Bronchial epithelial cell (primary cell): ENCODE data around the gene EFTUD2. TPM values are rescaled to one million over a fixed set of nuclear protein-coding genes. Genes with fewer than 3 reads are reported as not detected.

Experiments
- DNase-seq: peaks from one replicate; pipeline ENCODE4 v3.0.0-alpha.2; 2010; ENCODE audit warnings: low read depth
- FAIRE-seq: peaks from 2 replicates; lab custom pipeline; 2011; peaks lifted over from hg19 to GRCh38; lab: Jason Lieb, UNC
- H3K27me3 ChIP-seq: 2 replicates; pipeline ENCODE4 v1.5.1; 2011; ENCODE audit warnings: low read length; ENCODE audit not compliant: control insufficient read depth, insufficient read depth
- H3K36me3 ChIP-seq: 2 replicates; pipeline ENCODE4 v1.5.1; 2011; ENCODE audit warnings: low read length; ENCODE audit not compliant: control insufficient read depth, insufficient read depth
- H3K4me3 ChIP-seq: 2 replicates; pipeline ENCODE4 v1.5.1; 2011; ENCODE audit warnings: mild to moderate bottlenecking, low read depth, low read length, control low read depth
- total RNA-seq: library from RNA; depleted of rRNA; stranded (reverse); fragments of >200 nt; gene quantifications from 2 replicates; pipeline ENCODE4 v1.2.1, GENCODE V29; 2014
- TF ChIP-seq, protein P1 (sequence below): IDR thresholded peaks from 2 replicates; pipeline ENCODE4 v1.5.1; 2011; ENCODE audit warnings: mild to moderate bottlenecking, moderate library complexity, low read length, control low read depth, inconsistent platforms; ENCODE audit not compliant: insufficient read depth, severe bottlenecking

Gene EFTUD2
- total RNA-seq, 1 donor from 2014 or later: 91.4 TPM

DNA sequence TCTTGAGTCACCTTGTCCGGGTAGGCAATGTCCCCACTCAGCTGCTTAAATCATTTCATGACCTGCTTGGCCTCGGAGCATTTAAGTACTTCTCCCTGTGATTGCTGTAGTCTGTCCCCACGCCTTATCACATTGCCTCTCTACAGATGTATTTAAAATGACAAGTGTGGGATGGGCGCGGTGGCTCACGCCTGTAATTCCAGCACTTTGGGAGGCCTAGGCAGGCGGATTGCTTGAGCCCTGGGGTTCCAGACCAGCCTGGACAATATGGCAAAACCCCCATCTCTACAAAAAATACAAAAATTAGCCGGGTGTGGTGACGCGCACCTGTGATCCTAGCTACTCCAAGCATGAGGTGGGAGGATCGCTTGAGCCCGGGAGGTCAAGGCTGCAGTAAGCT is 67.9 kb downstream of the EFTUD2 start:
- TF ChIP-seq, protein P1, sequence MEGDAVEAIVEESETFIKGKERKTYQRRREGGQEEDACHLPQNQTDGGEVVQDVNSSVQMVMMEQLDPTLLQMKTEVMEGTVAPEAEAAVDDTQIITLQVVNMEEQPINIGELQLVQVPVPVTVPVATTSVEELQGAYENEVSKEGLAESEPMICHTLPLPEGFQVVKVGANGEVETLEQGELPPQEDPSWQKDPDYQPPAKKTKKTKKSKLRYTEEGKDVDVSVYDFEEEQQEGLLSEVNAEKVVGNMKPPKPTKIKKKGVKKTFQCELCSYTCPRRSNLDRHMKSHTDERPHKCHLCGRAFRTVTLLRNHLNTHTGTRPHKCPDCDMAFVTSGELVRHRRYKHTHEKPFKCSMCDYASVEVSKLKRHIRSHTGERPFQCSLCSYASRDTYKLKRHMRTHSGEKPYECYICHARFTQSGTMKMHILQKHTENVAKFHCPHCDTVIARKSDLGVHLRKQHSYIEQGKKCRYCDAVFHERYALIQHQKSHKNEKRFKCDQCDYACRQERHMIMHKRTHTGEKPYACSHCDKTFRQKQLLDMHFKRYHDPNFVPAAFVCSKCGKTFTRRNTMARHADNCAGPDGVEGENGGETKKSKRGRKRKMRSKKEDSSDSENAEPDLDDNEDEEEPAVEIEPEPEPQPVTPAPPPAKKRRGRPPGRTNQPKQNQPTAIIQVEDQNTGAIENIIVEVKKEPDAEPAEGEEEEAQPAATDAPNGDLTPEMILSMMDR: no peak
- H3K27me3 ChIP-seq: peaks cover 20% of the 10 kb centered on the region

DNA sequence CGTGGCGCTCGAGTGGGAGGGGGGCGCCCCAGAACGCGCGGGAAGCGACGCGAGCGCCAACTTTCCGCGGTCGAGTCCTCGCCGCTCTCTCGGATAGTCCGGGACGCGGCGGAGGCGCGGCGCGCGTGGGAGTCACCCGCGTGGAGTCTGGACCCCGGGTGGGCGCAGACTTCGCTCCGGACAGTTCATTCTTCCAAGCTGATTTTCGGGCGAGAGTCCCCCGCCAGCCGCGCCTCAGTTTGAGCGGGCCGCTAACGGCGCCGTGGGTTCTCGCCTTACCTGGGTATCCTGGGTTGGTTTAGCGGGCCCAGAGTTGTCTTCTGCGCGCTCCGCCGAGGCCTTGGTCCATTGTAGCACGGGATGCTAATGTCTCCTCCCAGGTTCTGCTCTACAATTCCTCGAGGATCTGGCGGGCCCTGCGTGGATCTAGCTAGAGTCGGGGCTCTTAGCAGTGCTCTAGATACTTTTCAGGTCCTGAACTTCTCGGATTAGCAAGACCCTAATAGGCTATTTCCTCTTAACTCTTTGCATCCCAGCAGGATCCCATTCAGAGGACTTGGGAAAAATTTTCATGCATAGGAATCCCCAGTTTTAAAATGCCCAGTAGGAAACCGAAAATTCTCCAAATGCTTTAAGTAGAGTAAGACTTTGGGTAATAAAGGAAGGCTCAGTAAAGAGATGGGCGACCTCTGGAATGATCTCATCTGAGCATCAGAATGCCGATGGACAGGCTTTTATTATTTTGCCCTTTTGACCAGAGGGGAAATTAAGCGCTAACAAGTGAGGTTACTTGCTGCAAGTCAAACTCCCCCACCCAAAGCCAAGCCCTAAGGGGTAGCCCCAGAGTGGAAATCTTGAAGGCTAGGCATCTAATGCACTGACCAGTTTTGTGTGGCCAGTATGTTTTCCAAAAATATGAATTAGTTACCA is 68.6 kb downstream of the EFTUD2 start:
- TF ChIP-seq, protein P1: no peak
- no peak for FAIRE-seq
- Histone ChIP-seq H3K36me3 (no peaks in the 10 kb centered on the region), H3K27me3 (peaks cover 20% of the 10 kb centered on the region), H3K4me3 (peak overlapping the region; percentile 32)
- DNase-seq: no peak

More for the DNA sequence above, 67.9 kb downstream of the EFTUD2 start:
- no peak overlapping the region for H3K4me3 ChIP-seq
- H3K36me3 ChIP-seq: no peaks in the 10 kb centered on the region
- FAIRE-seq (no peak), DNase-seq (no peak)

DNA sequence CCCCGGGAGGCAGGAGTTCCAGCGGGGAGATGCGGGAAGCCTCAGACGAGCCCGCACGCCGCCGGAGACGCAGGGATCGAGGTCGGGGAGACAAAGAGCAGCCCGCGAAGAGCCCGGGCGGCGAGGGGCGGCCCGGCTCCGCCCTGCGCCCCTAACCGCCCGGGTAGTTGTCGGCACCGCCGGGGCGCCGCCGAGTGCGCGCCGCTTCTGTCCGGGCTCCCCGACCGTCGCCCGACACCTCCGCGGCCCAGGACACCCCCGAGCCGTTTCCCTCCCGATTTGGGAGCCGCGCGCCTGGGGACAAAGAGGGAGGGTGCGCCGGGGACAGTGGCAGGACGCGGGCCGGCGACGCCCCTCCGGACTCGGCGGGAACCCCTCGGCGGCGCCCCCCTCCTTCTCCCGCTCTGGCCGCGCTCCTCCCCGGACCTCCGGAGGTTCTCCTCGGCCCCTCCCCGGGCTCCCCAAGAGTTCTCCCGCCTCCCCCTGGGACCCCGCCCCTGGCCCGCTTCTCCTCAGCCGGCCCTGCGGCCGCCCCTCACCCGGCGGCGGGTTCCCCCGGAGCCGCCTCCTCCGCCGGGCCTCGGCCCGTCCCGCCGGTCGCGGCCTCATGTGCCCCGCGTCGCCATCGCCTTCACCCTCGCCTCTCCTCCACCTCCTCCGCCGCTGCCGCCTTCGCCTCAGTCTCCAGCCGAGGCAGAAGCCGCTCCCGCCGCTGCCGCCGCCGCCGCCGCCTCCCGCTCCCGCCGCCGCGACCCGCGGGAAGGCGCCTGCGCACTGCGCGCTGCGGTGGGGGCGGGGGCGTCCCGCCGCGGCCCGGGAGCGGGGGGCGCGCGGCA is 69.5 kb downstream of the EFTUD2 start, which contains the start of gene GJC1:
Gene GJC1, minus strand, starts transcription at position 765 of the 836 bp plus-strand sequence. CDS start 24,470 bp downstream, outside the sequence.
- DNase-seq (no peak), FAIRE-seq (no peak)
- Histone ChIP-seq H3K36me3 (no peaks in the 10 kb centered on the region), H3K4me3 (peak within 1 kb of the TSS; percentile 32), H3K27me3 (peaks cover 20% of the 10 kb centered on the region)
- TF ChIP-seq, protein P1: no peak

DNA sequence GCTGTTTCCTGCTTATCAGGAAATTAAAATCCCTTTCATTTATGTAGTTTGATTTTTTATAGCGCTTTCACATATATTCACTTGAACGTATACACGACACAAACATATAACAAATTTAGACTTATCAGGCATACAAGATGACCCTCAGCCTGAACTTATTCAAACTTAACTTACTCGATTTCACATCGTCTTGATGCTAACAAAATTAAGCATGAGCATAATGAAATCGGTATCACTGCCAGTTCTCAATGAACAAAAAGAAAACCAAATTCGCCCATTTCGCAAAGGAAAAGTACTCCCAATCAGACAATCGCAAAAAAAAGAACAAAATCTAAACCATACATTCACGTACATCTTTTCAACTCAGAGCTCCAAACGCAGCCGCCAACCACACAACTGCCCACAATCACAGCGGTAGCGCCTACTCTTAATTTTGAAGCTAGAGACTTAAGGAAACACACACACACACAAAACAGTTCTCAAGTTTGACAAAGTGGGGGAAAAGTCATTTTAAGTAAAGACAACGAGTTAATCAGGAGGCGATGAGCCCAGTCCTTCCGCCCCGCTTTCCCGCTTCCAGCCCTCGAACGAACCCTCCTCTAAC is 70.2 kb downstream of the EFTUD2 start:
- FAIRE-seq: no peak
- H3K4me3 ChIP-seq: peak overlapping the region; percentile 32
- no peaks in the 10 kb centered on the region for H3K36me3 ChIP-seq
- TF ChIP-seq, protein P1: no peak
- DNase-seq: peak; percentile 20
- peaks cover 20% of the 10 kb centered on the region for H3K27me3 ChIP-seq

DNA sequence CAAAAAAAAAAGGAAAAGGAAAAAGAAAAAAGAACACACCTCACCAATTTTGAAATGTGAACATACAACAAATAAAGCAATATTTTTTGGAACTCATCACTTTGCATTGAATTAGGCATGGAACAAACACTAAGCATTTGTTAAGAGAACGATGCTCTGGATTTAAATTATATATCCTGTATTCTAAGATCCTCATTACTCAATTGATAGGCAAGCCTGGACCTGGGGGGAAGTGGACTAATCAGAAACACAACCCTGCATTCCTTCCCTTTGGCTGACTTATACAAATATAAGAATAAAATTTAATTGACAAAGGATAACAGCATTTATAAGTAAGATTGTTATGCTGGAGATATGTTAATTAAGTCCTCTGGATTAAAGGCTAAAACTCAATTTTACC is 71.4 kb downstream of the EFTUD2 start:
- DNase-seq (peak; percentile 35), FAIRE-seq (no peak)
- H3K4me3 ChIP-seq: no peak overlapping the region
- H3K27me3 ChIP-seq: peaks cover 20% of the 10 kb centered on the region
- no peaks in the 10 kb centered on the region for H3K36me3 ChIP-seq
- TF ChIP-seq, protein P1: no peak
